Measurements from ENCODE around the gene IL34.

Gene IL34

DNA sequence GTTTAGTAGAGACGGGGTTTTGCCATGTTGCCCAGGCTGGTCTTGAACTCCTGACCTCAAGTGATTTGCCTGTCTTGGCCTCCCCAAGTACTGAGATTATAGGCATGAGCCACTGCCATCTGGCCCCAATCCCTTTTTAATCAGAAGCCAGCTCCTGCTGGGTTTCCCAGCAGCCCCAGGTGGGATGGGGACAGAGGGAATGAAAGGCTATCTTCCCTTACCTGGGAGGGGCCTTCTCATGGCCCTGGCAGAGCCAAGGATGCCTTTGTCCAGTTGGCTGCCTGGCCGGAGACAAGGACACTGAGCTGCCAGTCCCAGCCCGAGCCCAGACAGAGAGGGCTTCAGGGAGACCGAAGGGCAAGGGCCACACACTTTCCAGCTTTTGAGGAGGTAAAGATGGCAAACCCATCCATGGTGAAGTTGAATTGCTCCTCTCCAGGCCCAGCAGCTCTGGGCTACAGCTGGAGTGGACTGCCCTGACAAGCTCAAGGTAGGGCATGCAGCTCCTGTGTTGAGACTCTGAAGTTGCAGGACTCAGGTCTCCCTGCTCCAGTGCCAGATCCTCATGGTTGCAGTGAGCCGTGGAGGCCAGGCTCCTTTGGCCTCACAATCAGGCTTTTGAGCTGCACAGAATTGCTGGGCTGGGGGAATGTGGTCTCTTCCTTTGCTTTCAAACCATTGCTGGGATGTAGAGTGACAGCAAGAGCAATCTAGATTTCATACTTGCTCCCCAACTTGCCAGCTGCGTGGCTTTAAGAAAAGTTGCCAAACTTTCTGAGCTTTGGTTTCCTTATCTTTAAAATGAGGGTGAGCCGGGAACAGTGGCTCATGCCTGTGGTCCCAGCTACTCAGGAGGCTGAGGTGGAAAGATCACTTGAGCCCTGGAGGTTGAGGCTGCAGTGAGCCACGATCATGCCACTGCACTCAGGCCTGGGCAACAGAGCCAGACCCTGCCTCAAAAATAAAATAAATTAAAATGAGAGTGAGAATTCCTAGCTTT, 44.5 kb upstream of the IL34 start:
- no peak for ATAC-seq
- TF ChIP-seq SNAI2 (CRISPR knock-in tag; IDR thresholded peaks at IDR 0.05): no peak
- TF ChIP-seq ARNTL (CRISPR knock-in tag; IDR thresholded peaks at IDR 0.05; ENCODE audit: borderline replicate concordance, low read depth): no peak
- no peak for TF ChIP-seq TOX (CRISPR knock-in tag; IDR thresholded peaks at IDR 0.05; ENCODE audit: borderline replicate concordance)
- no peak for TF ChIP-seq PPARA (CRISPR knock-in tag; IDR thresholded peaks at IDR 0.05; ENCODE audit: borderline replicate concordance)
- no peak for TF ChIP-seq CREB5 (CRISPR knock-in tag; IDR thresholded peaks at IDR 0.05; ENCODE audit: low read depth)
- TF ChIP-seq, protein P1, sequence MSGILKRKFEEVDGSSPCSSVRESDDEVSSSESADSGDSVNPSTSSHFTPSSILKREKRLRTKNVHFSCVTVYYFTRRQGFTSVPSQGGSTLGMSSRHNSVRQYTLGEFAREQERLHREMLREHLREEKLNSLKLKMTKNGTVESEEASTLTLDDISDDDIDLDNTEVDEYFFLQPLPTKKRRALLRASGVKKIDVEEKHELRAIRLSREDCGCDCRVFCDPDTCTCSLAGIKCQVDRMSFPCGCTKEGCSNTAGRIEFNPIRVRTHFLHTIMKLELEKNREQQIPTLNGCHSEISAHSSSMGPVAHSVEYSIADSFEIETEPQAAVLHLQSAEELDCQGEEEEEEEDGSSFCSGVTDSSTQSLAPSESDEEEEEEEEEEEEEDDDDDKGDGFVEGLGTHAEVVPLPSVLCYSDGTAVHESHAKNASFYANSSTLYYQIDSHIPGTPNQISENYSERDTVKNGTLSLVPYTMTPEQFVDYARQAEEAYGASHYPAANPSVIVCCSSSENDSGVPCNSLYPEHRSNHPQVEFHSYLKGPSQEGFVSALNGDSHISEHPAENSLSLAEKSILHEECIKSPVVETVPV (CRISPR knock-in tag; IDR thresholded peaks at IDR 0.05): no peak
- TF ChIP-seq ESRRG (CRISPR knock-in tag; IDR thresholded peaks at IDR 0.05): no peak
- TF ChIP-seq ZNF8 (CRISPR knock-in tag; IDR thresholded peaks at IDR 0.05): no peak
- no peak for TF ChIP-seq TCF4 (CRISPR knock-in tag; IDR thresholded peaks at IDR 0.05; ENCODE audit: borderline replicate concordance)
- TF ChIP-seq ZC3H10 (CRISPR knock-in tag; IDR thresholded peaks at IDR 0.05): no peak
- TF ChIP-seq BACH2 (CRISPR knock-in tag; IDR thresholded peaks at IDR 0.05; ENCODE audit: borderline replicate concordance): no peak
- no peak for TF ChIP-seq ZNF70 (CRISPR knock-in tag; IDR thresholded peaks at IDR 0.05)
- no peak for TF ChIP-seq ZFP30 (CRISPR knock-in tag; IDR thresholded peaks at IDR 0.05)
- no peak for TF ChIP-seq PATZ1 (CRISPR knock-in tag; IDR thresholded peaks at IDR 0.05; ENCODE audit: borderline replicate concordance)
- TF ChIP-seq OSR1 (CRISPR knock-in tag; IDR thresholded peaks at IDR 0.05): no peak
- TF ChIP-seq, protein P2, sequence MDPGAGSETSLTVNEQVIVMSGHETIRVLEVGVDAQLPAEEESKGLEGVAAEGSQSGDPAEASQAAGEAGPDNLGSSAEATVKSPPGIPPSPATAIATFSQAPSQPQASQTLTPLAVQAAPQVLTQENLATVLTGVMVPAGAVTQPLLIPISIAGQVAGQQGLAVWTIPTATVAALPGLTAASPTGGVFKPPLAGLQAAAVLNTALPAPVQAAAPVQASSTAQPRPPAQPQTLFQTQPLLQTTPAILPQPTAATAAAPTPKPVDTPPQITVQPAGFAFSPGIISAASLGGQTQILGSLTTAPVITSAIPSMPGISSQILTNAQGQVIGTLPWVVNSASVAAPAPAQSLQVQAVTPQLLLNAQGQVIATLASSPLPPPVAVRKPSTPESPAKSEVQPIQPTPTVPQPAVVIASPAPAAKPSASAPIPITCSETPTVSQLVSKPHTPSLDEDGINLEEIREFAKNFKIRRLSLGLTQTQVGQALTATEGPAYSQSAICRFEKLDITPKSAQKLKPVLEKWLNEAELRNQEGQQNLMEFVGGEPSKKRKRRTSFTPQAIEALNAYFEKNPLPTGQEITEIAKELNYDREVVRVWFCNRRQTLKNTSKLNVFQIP (CRISPR knock-in tag; IDR thresholded peaks at IDR 0.05; ENCODE audit: borderline replicate concordance, low read depth): no peak
- TF ChIP-seq ZFP3 (CRISPR knock-in tag; IDR thresholded peaks at IDR 0.05): no peak
- TF ChIP-seq, protein P3, sequence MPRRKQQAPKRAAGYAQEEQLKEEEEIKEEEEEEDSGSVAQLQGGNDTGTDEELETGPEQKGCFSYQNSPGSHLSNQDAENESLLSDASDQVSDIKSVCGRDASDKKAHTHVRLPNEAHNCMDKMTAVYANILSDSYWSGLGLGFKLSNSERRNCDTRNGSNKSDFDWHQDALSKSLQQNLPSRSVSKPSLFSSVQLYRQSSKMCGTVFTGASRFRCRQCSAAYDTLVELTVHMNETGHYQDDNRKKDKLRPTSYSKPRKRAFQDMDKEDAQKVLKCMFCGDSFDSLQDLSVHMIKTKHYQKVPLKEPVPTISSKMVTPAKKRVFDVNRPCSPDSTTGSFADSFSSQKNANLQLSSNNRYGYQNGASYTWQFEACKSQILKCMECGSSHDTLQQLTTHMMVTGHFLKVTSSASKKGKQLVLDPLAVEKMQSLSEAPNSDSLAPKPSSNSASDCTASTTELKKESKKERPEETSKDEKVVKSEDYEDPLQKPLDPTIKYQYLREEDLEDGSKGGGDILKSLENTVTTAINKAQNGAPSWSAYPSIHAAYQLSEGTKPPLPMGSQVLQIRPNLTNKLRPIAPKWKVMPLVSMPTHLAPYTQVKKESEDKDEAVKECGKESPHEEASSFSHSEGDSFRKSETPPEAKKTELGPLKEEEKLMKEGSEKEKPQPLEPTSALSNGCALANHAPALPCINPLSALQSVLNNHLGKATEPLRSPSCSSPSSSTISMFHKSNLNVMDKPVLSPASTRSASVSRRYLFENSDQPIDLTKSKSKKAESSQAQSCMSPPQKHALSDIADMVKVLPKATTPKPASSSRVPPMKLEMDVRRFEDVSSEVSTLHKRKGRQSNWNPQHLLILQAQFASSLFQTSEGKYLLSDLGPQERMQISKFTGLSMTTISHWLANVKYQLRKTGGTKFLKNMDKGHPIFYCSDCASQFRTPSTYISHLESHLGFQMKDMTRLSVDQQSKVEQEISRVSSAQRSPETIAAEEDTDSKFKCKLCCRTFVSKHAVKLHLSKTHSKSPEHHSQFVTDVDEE (CRISPR knock-in tag; IDR thresholded peaks at IDR 0.05): no peak

GRCh38 chr16:70602831-70603230, 43.5 kb upstream of the IL34 start:
- no peak for TF ChIP-seq TOX (CRISPR knock-in tag; IDR thresholded peaks at IDR 0.05; ENCODE audit: borderline replicate concordance)
- no peak for TF ChIP-seq ZNF70 (CRISPR knock-in tag; IDR thresholded peaks at IDR 0.05)
- TF ChIP-seq, protein P2 (CRISPR knock-in tag; IDR thresholded peaks at IDR 0.05; ENCODE audit: borderline replicate concordance, low read depth): no peak
- TF ChIP-seq ISL1 (CRISPR knock-in tag; IDR thresholded peaks at IDR 0.05): no peak
- TF ChIP-seq ZNF565 (CRISPR knock-in tag; conservative IDR thresholded peaks at IDR 0.05; ENCODE audit: low read depth): no peak
- no peak for TF ChIP-seq PPARA (CRISPR knock-in tag; IDR thresholded peaks at IDR 0.05; ENCODE audit: borderline replicate concordance)
- TF ChIP-seq PATZ1 (CRISPR knock-in tag; IDR thresholded peaks at IDR 0.05; ENCODE audit: borderline replicate concordance): no peak
- TF ChIP-seq, protein P1 (CRISPR knock-in tag; IDR thresholded peaks at IDR 0.05): no peak
- TF ChIP-seq CSDC2 (CRISPR knock-in tag; IDR thresholded peaks at IDR 0.05): no peak

More at GRCh38 chr16:70602831-70603230, 43.5 kb upstream of the IL34 start:
- no peak for ATAC-seq

Measured in SK-N-SH treated with all-trans-retinoic acid at 6 μM for 48 hours (cell line).